ENCODE results near the gene TMEM176B.

TMEM176B gene

GRCh38 chr7:150805864-150806263, 5.7 kb upstream of the TMEM176B start:
- peaks cover 0 to 13% (median 11%) of the 10 kb centered on the region in 3 donors for H3K9me3 ChIP-seq
- H3K27ac ChIP-seq, result no peak overlapping the region
- H3K4me3 ChIP-seq, result no peak overlapping the region
- intact Hi-C loops (cut with DNase I; ENCODE audit: low total_unique reads), result no loop called here
- H3K36me3 ChIP-seq, result peaks cover 0 to 4% (median 0%) of the 10 kb centered on the region in 3 donors
- peaks cover 0 to 24% of the 10 kb centered on the region in 2 donors for H3K27me3 ChIP-seq
- no peak for TF ChIP-seq CTCF (IDR thresholded peaks at IDR 0.05)
- no peak for DNase-seq
- H3K4me1 ChIP-seq, result peaks cover 0 to 7% (median under 1%) of the 10 kb centered on the region in 4 donors

- no peak overlapping the region for H3K4me3 ChIP-seq
- peaks cover 0 to 13% (median 11%) of the 10 kb centered on the region in 3 donors for H3K9me3 ChIP-seq
- peaks cover 0 to 35% of the 10 kb centered on the region in 2 donors for H3K27me3 ChIP-seq
- no peak overlapping the region for H3K27ac ChIP-seq
- H3K36me3 ChIP-seq, result peaks cover 0 to 4% (median 0%) of the 10 kb centered on the region in 3 donors
- peaks cover 0 to 17% (median 4%) of the 10 kb centered on the region in 4 donors for H3K4me1 ChIP-seq
- no peak for TF ChIP-seq CTCF (IDR thresholded peaks at IDR 0.05)
- intact Hi-C loops (cut with DNase I; ENCODE audit: low total_unique reads), result no loop called here
- no peak for DNase-seq
These were observed 4.6 kb upstream of the TMEM176B start for GRCh38 chr7:150804802-150805201.

- Histone ChIP-seq H3K9me3 (peaks cover 0 to 13% (median 11%) of the 10 kb centered on the region in 3 donors), H3K36me3 (peaks cover 0 to 4% (median 0%) of the 10 kb centered on the region in 3 donors), H3K4me3 (no peak overlapping the region), H3K27me3 (peaks cover 0 to 37% of the 10 kb centered on the region in 2 donors), H3K4me1 (peaks cover 0 to 19% (median 4%) of the 10 kb centered on the region in 4 donors), H3K27ac (no peak overlapping the region)
- intact Hi-C loops (cut with DNase I; ENCODE audit: low total_unique reads), result no loop called here
- TF ChIP-seq CTCF (IDR thresholded peaks at IDR 0.05), result no peak
- no peak for DNase-seq
These were observed 3.1 kb upstream of the TMEM176B start for GRCh38 chr7:150803161-150803860.

- Histone ChIP-seq H3K27ac (no peak overlapping the region), H3K36me3 (peaks cover 0 to 4% (median 0%) of the 10 kb centered on the region in 3 donors), H3K27me3 (peaks cover 0 to 40% of the 10 kb centered on the region in 2 donors), H3K4me1 (peaks cover 0 to 19% (median 4%) of the 10 kb centered on the region in 4 donors), H3K9me3 (peaks cover 0 to 13% (median 11%) of the 10 kb centered on the region in 3 donors), H3K4me3 (no peak overlapping the region)
- no peak for TF ChIP-seq CTCF (IDR thresholded peaks at IDR 0.05)
- DNase-seq, result no peak
- intact Hi-C loops (cut with DNase I; ENCODE audit: low total_unique reads), result no loop called here
These were observed 2.0 kb upstream of the TMEM176B start for GRCh38 chr7:150801946-150802771.

- H3K4me1 ChIP-seq, result peaks cover 0 to 19% (median 4%) of the 10 kb centered on the region in 4 donors
- no peak overlapping the region for H3K27ac ChIP-seq
- H3K4me3 ChIP-seq, result peak overlapping the region; percentile 37 to 48
- DNase-seq, result no peak
- intact Hi-C loops (cut with DNase I; ENCODE audit: low total_unique reads), result no loop called here
- peaks cover 0 to 11% (median 10%) of the 10 kb centered on the region in 3 donors for H3K9me3 ChIP-seq
- H3K36me3 ChIP-seq, result peaks cover 0 to 4% (median 0%) of the 10 kb centered on the region in 3 donors
- H3K27me3 ChIP-seq, result peaks cover 0 to 40% of the 10 kb centered on the region in 2 donors
- TF ChIP-seq CTCF (IDR thresholded peaks at IDR 0.05), result no peak
These were observed 1.2 kb upstream of the TMEM176B start for GRCh38 chr7:150801242-150801945.
